PC-9 (cell line): Measurements from ENCODE around the gene RAB10.
"Not testable (repeated sequence)": the region's sequence is repeated elsewhere in the genome, so short reads cannot be mapped to it uniquely, and the experiment has no call there.

Experiments
- EZH2 ChIP-seq: fragments of 200-600 bp; sonication (generic); IDR thresholded peaks from 2 replicates; pipeline ENCODE4 v1.8.0; 2017; ENCODE audit warnings: antibody characterized with exemption, low read depth
- TF ChIP-seq, protein P1 (sequence below): fragments of 200-600 bp; sonication (generic); conservative IDR thresholded peaks from 2 replicates; pipeline ENCODE4 v1.6.1; 2017; ENCODE audit warnings: mixed run types, antibody characterized with exemption, mild to moderate bottlenecking, moderate library complexity

DNA sequence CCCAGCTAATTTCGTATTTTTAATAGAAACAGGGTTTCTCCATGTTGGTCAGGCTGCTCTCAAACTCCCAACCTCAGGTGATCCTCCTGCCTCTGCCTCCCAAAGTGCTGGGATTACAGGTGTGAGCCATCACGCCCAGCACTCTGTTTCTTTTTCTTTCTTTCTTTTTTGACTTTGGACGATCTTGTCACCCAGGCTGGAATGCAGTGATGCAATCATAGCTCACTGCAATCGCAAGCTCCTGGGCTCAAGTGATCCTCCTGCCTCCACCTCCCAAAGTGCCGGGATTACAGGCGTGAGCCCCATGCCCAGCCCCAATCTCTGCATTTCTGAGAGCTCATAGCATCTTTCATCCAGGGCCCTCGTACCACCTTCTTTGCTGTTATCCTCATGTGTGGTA is 34.5 kb upstream of the RAB10 start:
- TF ChIP-seq, protein P1, sequence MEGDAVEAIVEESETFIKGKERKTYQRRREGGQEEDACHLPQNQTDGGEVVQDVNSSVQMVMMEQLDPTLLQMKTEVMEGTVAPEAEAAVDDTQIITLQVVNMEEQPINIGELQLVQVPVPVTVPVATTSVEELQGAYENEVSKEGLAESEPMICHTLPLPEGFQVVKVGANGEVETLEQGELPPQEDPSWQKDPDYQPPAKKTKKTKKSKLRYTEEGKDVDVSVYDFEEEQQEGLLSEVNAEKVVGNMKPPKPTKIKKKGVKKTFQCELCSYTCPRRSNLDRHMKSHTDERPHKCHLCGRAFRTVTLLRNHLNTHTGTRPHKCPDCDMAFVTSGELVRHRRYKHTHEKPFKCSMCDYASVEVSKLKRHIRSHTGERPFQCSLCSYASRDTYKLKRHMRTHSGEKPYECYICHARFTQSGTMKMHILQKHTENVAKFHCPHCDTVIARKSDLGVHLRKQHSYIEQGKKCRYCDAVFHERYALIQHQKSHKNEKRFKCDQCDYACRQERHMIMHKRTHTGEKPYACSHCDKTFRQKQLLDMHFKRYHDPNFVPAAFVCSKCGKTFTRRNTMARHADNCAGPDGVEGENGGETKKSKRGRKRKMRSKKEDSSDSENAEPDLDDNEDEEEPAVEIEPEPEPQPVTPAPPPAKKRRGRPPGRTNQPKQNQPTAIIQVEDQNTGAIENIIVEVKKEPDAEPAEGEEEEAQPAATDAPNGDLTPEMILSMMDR: not testable (repeated sequence)
- not testable (repeated sequence) for TF ChIP-seq EZH2
